Keratinocyte (primary cell): Measurements from ENCODE around the gene SFXN1. TPM values are rescaled to one million over a fixed set of nuclear protein-coding genes. Genes with fewer than 3 reads are reported as not detected.

Experiments
- DNase-seq: peaks from one replicate; pipeline ENCODE4 v3.0.0-alpha.2; 2011; ENCODE audit warnings: low read depth, missing footprints, low spot score
- FAIRE-seq: peaks from 2 replicates; lab custom pipeline; 2011; peaks lifted over from hg19 to GRCh38; lab: Jason Lieb, UNC
- H2AFZ ChIP-seq: 2 replicates; pipeline ENCODE4 v1.6.0; 2012; ENCODE audit warnings: low read length, control low read depth, inconsistent platforms; ENCODE audit not compliant: control insufficient read depth
- H3K27ac ChIP-seq: 2 replicates; pipeline ENCODE4 v1.5.1; 2011; ENCODE audit warnings: low read length; ENCODE audit not compliant: control insufficient read depth, insufficient read depth
- H3K27me3 ChIP-seq: 3 replicates; pipeline ENCODE4 v1.6.0; 2011; ENCODE audit warnings: low read length; ENCODE audit not compliant: control insufficient read depth, insufficient read depth; ENCODE audit errors: extremely low read depth
- H3K36me3 ChIP-seq, 2 experiments: 2 replicates in 1 of 2; 3 replicates in 1 of 2; pipeline ENCODE4 v1.5.1; 2011; ENCODE audit warnings: low read length in 2 of 2, mild to moderate bottlenecking in 1 of 2; ENCODE audit not compliant: control insufficient read depth in 2 of 2, insufficient read depth in 2 of 2; ENCODE audit errors: extremely low read depth in 1 of 2
- H3K4me1 ChIP-seq: 3 replicates; pipeline ENCODE4 v1.5.1; 2011; ENCODE audit warnings: low read length; ENCODE audit not compliant: control insufficient read depth, insufficient read depth; ENCODE audit errors: extremely low read depth
- H3K4me2 ChIP-seq: 3 replicates; pipeline ENCODE4 v1.6.0; 2011; ENCODE audit warnings: low read depth, low read length; ENCODE audit not compliant: control insufficient read depth, insufficient read depth; ENCODE audit errors: extremely low read depth
- H3K4me3 ChIP-seq, 3 experiments: fragments of 200-600 bp in 1 of 3; sonication (generic) in 1 of 3; 2 replicates in 2 of 3; 3 replicates in 1 of 3; pipeline ENCODE4 v1.5.1; 2011 to 2016; ENCODE audit warnings: low read length in 3 of 3, mild to moderate bottlenecking in 3 of 3, control low read depth in 2 of 3, inconsistent platforms in 1 of 3, low read depth in 1 of 3, mixed read lengths in 1 of 3, mixed run types in 1 of 3, moderate library complexity in 1 of 3; ENCODE audit not compliant: control insufficient read depth in 2 of 3, insufficient read depth in 2 of 3; ENCODE audit errors: extremely low read depth in 1 of 3
- H3K79me2 ChIP-seq: 2 replicates; pipeline ENCODE4 v1.6.0; 2012; ENCODE audit warnings: low read length; ENCODE audit not compliant: control insufficient read depth, insufficient read depth
- H3K9ac ChIP-seq: 3 replicates; pipeline ENCODE4 v1.6.0; 2011; ENCODE audit warnings: low read length; ENCODE audit not compliant: control insufficient read depth, insufficient read depth; ENCODE audit errors: extremely low read depth
- H3K9me1 ChIP-seq: 3 replicates; pipeline ENCODE4 v1.6.0; 2011; ENCODE audit warnings: low read length; ENCODE audit not compliant: control insufficient read depth, insufficient read depth; ENCODE audit errors: extremely low read depth
- H3K9me3 ChIP-seq: 2 replicates; pipeline ENCODE4 v1.5.1; 2012; ENCODE audit warnings: low read depth, low read length; ENCODE audit not compliant: control insufficient read depth
- H4K20me1 ChIP-seq: 3 replicates; pipeline ENCODE4 v1.6.0; 2011; ENCODE audit warnings: low read length; ENCODE audit not compliant: control insufficient read depth, insufficient read depth; ENCODE audit errors: extremely low read depth
- CTCF ChIP-seq, 3 experiments: IDR thresholded peaks in 1 of 3; conservative IDR thresholded peaks in 1 of 3; optimal IDR thresholded peaks in 1 of 3; 2 replicates in 2 of 3; 3 replicates in 1 of 3; pipeline versions ENCODE3 to v1.5.1; 2011; ENCODE audit warnings: low read length in 3 of 3, mild to moderate bottlenecking in 3 of 3, moderate library complexity in 2 of 3, control low read depth in 1 of 3, inconsistent platforms in 1 of 3; ENCODE audit not compliant: insufficient read depth in 2 of 3; ENCODE audit errors: extremely low read depth in 1 of 3
- EZH2 ChIP-seq: IDR thresholded peaks from one replicate; pipeline ENCODE4 v1.6.1; 2012; ENCODE audit warnings: inconsistent platforms, mild to moderate bottlenecking, low read length, moderate library complexity
- dilution Hi-C: fragments of 300-500 bp; cut with MboI; formaldehyde crosslinking; loops from one replicate; pipeline ENCODE4 v1.7.0; 2020; ENCODE audit warnings: low sequenced_read_pairs; ENCODE audit not compliant: extremely low pct_ligation_motif_present
- polyA plus RNA-seq, 5 experiments: library from polyadenylated mRNA; depleted of rRNA in 3 of 5; stranded (reverse) in 3 of 5; stranded (forward) in 1 of 5; unstranded in 1 of 5; fragments of >200 nt; gene quantifications; 1 replicate in 1 of 5; 2 replicates in 3 of 5; 3 replicates in 1 of 5; pipeline versions ENCODE4 v1.2.1 to v1.2.3, GENCODE V29; 2011 to 2012; ENCODE audit warnings: missing spikeins in 2 of 5, low read depth in 1 of 5, low replicate concordance in 1 of 5

SFXN1 gene
- polyA plus RNA-seq, 1 donor (not counting 4 experiments of a cell fraction or from before 2014, with no cell fraction given): 80.8 TPM

- H3K4me3 ChIP-seq: no peak overlapping the region
- no peak overlapping the region for H3K4me2 ChIP-seq
- no peaks in the 10 kb centered on the region for H3K79me2 ChIP-seq
- no peak overlapping the region for H3K27ac ChIP-seq
- peak; percentile 79 for FAIRE-seq
- H2AFZ ChIP-seq: no peak overlapping the region
- dilution Hi-C loops: no loop called here
- no peaks in the 10 kb centered on the region for H3K4me1 ChIP-seq
- no peak for DNase-seq
- peak in 2 of 3 experiments; percentile 36 to 39 for TF ChIP-seq CTCF (optimal IDR thresholded peaks at IDR 0.05 in 1 of 3, IDR thresholded peaks at IDR 0.05 in 1 of 3, conservative IDR thresholded peaks at IDR 0.05 in 1 of 3; ENCODE audit: extremely low read depth in 1 of 3, insufficient read depth in 2 of 3, low read length in 3 of 3)
- TF ChIP-seq EZH2: no peak
- H3K9me3 ChIP-seq: no peaks in the 10 kb centered on the region
- H3K36me3 ChIP-seq: no peaks in the 10 kb centered on the region
- no peaks in the 10 kb centered on the region for H4K20me1 ChIP-seq
- H3K9me1 ChIP-seq: no peaks in the 10 kb centered on the region
- peaks cover 2% of the 10 kb centered on the region for H3K27me3 ChIP-seq
- no peak overlapping the region for H3K9ac ChIP-seq
Measured at GRCh38 chr5:175460126-175460525, 18.2 kb upstream of the SFXN1 start.

- no peak overlapping the region for H3K4me2 ChIP-seq
- H3K36me3 ChIP-seq: no peaks in the 10 kb centered on the region
- no peak for FAIRE-seq
- H3K4me1 ChIP-seq: no peaks in the 10 kb centered on the region
- no peaks in the 10 kb centered on the region for H4K20me1 ChIP-seq
- dilution Hi-C loops: no loop called here
- H3K27ac ChIP-seq: no peak overlapping the region
- no peak overlapping the region for H3K4me3 ChIP-seq
- H3K9me3 ChIP-seq: no peaks in the 10 kb centered on the region
- H3K9me1 ChIP-seq: no peaks in the 10 kb centered on the region
- DNase-seq: no peak
- TF ChIP-seq CTCF (optimal IDR thresholded peaks at IDR 0.05 in 1 of 3, IDR thresholded peaks at IDR 0.05 in 1 of 3, conservative IDR thresholded peaks at IDR 0.05 in 1 of 3; ENCODE audit: extremely low read depth in 1 of 3, insufficient read depth in 2 of 3, low read length in 3 of 3) (no peak), EZH2 (no peak)
- H3K79me2 ChIP-seq: no peaks in the 10 kb centered on the region
- H3K9ac ChIP-seq: no peak overlapping the region
- H3K27me3 ChIP-seq: peaks cover 2% of the 10 kb centered on the region
- no peak overlapping the region for H2AFZ ChIP-seq
Measured at GRCh38 chr5:175460552-175460951, 17.8 kb upstream of the SFXN1 start.
